PC-9 (cell line): ENCODE measurements around the gene ZNF180. TPM values are rescaled to one million over a fixed set of nuclear protein-coding genes. Genes with fewer than 3 reads are reported as not detected.

Source experiments
- BruUV-seq: library from RNA; stranded (reverse); fragments of 400-500 nt; replicated peaks from 2 replicates; lab custom pipeline; 2021; lab: Mats Ljungman, UMichigan
- CTCF ChIA-PET: fragments of 300-600 bp; sonication (Branson Sonifier 250); formaldehyde crosslinking; loops from one replicate; lab custom pipeline; 2022; ENCODE audit warnings: antibody characterized with exemption; lab: Charles Lee
- POLR2A ChIA-PET: fragments of 300-600 bp; sonication (Branson Sonifier 250); formaldehyde crosslinking; loops from one replicate; lab custom pipeline; 2022; ENCODE audit warnings: antibody characterized with exemption; ENCODE audit not compliant: unreplicated experiment; lab: Charles Lee
- DNase-seq, 2 experiments: peaks; one replicate each; pipeline versions ENCODE4 v3.0.0 to v3.0.0-alpha.2; 2015 to 2022; ENCODE audit warnings: mixed read lengths in 1 of 2
- H2AFZ ChIP-seq: fragments of 200-600 bp; sonication (generic); 2 replicates; pipeline ENCODE4 v1.8.1; 2017; ENCODE audit warnings: antibody characterized with exemption
- H3F3A ChIP-seq: fragments of 200-600 bp; sonication (generic); 2 replicates; pipeline ENCODE4 v1.8.1; 2017; ENCODE audit warnings: antibody characterized with exemption, mild to moderate bottlenecking, low read depth; ENCODE audit not compliant: insufficient read depth
- H3K27ac ChIP-seq: fragments of 200-600 bp; sonication (generic); 2 replicates; pipeline ENCODE4 v1.6.1; 2016; ENCODE audit warnings: mixed run types
- H3K27me3 ChIP-seq: fragments of 200-600 bp; sonication (generic); 2 replicates; pipeline ENCODE4 v1.6.1; 2016; ENCODE audit warnings: low read depth, mixed run types; ENCODE audit not compliant: insufficient read depth
- H3K36me3 ChIP-seq: fragments of 200-600 bp; sonication (generic); 2 replicates; pipeline ENCODE4 v1.6.1; 2016; ENCODE audit warnings: low read depth, mixed run types
- H3K4me1 ChIP-seq: fragments of 200-600 bp; sonication (generic); replicated peaks from 2 replicates; pipeline ENCODE4 v1.6.1; 2016; ENCODE audit warnings: mixed run types; ENCODE audit not compliant: insufficient read depth
- H3K4me2 ChIP-seq: fragments of 200-600 bp; sonication (generic); 2 replicates; pipeline ENCODE4 v1.6.1; 2017; ENCODE audit warnings: mixed run types
- H3K4me3 ChIP-seq: fragments of 200-600 bp; sonication (generic); 2 replicates; pipeline ENCODE4 v1.6.1; 2016; ENCODE audit warnings: mixed run types
- H3K79me2 ChIP-seq: fragments of 200-600 bp; sonication (generic); 2 replicates; pipeline ENCODE4 v1.6.1; 2017; ENCODE audit warnings: low read depth, mixed run types
- H3K9me2 ChIP-seq: fragments of 200-600 bp; sonication (generic); 2 replicates; pipeline ENCODE4 v1.8.1; 2017; ENCODE audit warnings: mild to moderate bottlenecking; ENCODE audit not compliant: insufficient read depth
- H3K9me3 ChIP-seq: fragments of 200-600 bp; sonication (generic); 2 replicates; pipeline ENCODE4 v1.8.1; 2016; ENCODE audit warnings: low read depth; ENCODE audit not compliant: insufficient read depth
- H4K20me1 ChIP-seq: fragments of 200-600 bp; sonication (generic); 2 replicates; pipeline ENCODE4 v1.8.1; 2017; ENCODE audit not compliant: insufficient read depth
- CTCF ChIP-seq: fragments of 200-600 bp; sonication (generic); conservative IDR thresholded peaks from 2 replicates; pipeline ENCODE4 v1.6.1; 2017; ENCODE audit warnings: mixed run types, antibody characterized with exemption, mild to moderate bottlenecking, moderate library complexity
- EZH2 ChIP-seq: fragments of 200-600 bp; sonication (generic); IDR thresholded peaks from 2 replicates; pipeline ENCODE4 v1.8.0; 2017; ENCODE audit warnings: antibody characterized with exemption, low read depth
- intact Hi-C: fragments of 100-400 bp; cut with micrococcal nuclease; formaldehyde crosslinking; loops from one replicate; pipeline ENCODE4 v1.10.0; 2022; ENCODE audit not compliant: unreplicated experiment
- total RNA-seq: library from RNA; stranded (reverse); gene quantifications from 2 replicates; pipeline ENCODE4 v1.2.3, GENCODE V29; 2021

Gene ZNF180
- total RNA-seq, 1 experiment from 2014 or later: 6.3 TPM

GRCh38 chr19:44517146-44517545, 16.8 kb upstream of the ZNF180 start:
- Histone ChIP-seq H4K20me1 (no peaks in the 10 kb centered on the region), H3K4me3 (no peak overlapping the region), H3K27me3 (peaks cover 31% of the 10 kb centered on the region), H3K79me2 (no peaks in the 10 kb centered on the region), H3K9me2 (no peaks in the 10 kb centered on the region), H3F3A (no peaks in the 10 kb centered on the region; the same call in 1 of the 2 replicates), H3K4me2 (no peak overlapping the region), H3K4me1 (no peaks in the 10 kb centered on the region; the same call in 1 of the 2 replicates), H2AFZ (no peak overlapping the region), H3K36me3 (no peaks in the 10 kb centered on the region), H3K27ac (no peak overlapping the region), H3K9me3 (no peaks in the 10 kb centered on the region)
- intact Hi-C loops: no loop called here
- ChIA-PET CTCF (interaction anchor here (0.7 kb wide), 1 partner anchor 841 kb away, joined by 3 read pairs; no protein-coding TSS in a partner anchor), POLR2A (interaction anchor here (0.7 kb wide), 1 partner anchor 1164 kb away, joined by 17 read pairs; no protein-coding TSS in a partner anchor)
- no peak for TF ChIP-seq CTCF
- TF ChIP-seq EZH2: no peak
- DNase-seq: no peak
- BruUV-seq: no TSS peak

GRCh38 chr19:44515907-44516306, 15.6 kb upstream of the ZNF180 start:
- Histone ChIP-seq H3K4me2 (no peak overlapping the region), H3K36me3 (no peaks in the 10 kb centered on the region), H3K9me2 (no peaks in the 10 kb centered on the region), H3K27ac (no peak overlapping the region), H3K9me3 (no peaks in the 10 kb centered on the region), H3K4me1 (no peaks in the 10 kb centered on the region; the same call in 1 of the 2 replicates), H3F3A (no peaks in the 10 kb centered on the region; the same call in 1 of the 2 replicates), H3K4me3 (no peak overlapping the region), H4K20me1 (no peaks in the 10 kb centered on the region), H3K79me2 (no peaks in the 10 kb centered on the region), H3K27me3 (peaks cover 18% of the 10 kb centered on the region), H2AFZ (no peak overlapping the region)
- no TSS peak for BruUV-seq
- DNase-seq: no peak
- ChIA-PET CTCF (no interaction called here), POLR2A (interaction anchor here (0.7 kb wide), 1 partner anchor 173 kb away, joined by 11 read pairs; no protein-coding TSS in a partner anchor)
- intact Hi-C loops: no loop called here
- no peak for TF ChIP-seq EZH2
- TF ChIP-seq CTCF: no peak

GRCh38 chr19:44515031-44515430, 14.7 kb upstream of the ZNF180 start:
- Histone ChIP-seq H3K4me2 (no peak overlapping the region), H3K4me3 (no peak overlapping the region), H4K20me1 (no peaks in the 10 kb centered on the region), H3K27me3 (peaks cover 14% of the 10 kb centered on the region), H3K9me2 (no peaks in the 10 kb centered on the region), H3K36me3 (no peaks in the 10 kb centered on the region), H3K79me2 (no peaks in the 10 kb centered on the region), H3K9me3 (no peaks in the 10 kb centered on the region), H2AFZ (no peak overlapping the region), H3K27ac (no peak overlapping the region), H3F3A (no peaks in the 10 kb centered on the region; the same call in 1 of the 2 replicates), H3K4me1 (no peaks in the 10 kb centered on the region; the same call in 1 of the 2 replicates)
- ChIA-PET POLR2A (interaction anchor here (0.7 kb wide), 1 partner anchor 174 kb away, joined by 11 read pairs; no protein-coding TSS in a partner anchor), CTCF (interaction anchor here (0.6 kb wide), 1 partner anchor 18 kb away, joined by 7 read pairs; no protein-coding TSS in a partner anchor)
- intact Hi-C loops: no loop called here
- no peak for DNase-seq
- TF ChIP-seq CTCF: no peak
- no peak for TF ChIP-seq EZH2
- BruUV-seq: no TSS peak
